NCI-H2227 treated with DMSO at 0.1 percent for 48 hours (cell line): ENCODE measurements around the gene ALDH1A1.
"Not testable (repeated sequence)": the region's sequence is repeated elsewhere in the genome, so short reads cannot be mapped to it uniquely, and the experiment has no call there.

Source experiments
- DNase-seq: peaks from one replicate; lab custom pipeline; 2025; lab: John Stamatoyannopoulos, UW

ALDH1A1 gene

DNA sequence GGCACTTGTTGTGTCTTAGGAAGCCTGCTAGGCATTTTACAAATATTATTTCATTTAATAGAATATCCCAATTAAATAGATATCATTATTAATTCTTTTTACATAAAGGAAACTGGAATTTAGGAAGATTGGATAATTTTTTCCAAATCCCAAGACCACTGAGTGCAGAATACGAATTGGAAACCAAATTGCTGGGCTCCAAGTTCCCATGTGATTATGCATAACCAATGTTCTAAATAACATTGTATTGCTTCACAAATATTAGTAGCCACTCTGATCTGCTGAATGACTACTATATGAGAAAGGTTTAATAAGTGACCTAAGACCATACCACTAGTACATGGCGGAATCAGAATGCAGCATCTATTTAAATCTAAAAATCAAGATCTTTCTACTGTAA is 57.7 kb downstream of the ALDH1A1 start:
- no peak for DNase-seq

DNA sequence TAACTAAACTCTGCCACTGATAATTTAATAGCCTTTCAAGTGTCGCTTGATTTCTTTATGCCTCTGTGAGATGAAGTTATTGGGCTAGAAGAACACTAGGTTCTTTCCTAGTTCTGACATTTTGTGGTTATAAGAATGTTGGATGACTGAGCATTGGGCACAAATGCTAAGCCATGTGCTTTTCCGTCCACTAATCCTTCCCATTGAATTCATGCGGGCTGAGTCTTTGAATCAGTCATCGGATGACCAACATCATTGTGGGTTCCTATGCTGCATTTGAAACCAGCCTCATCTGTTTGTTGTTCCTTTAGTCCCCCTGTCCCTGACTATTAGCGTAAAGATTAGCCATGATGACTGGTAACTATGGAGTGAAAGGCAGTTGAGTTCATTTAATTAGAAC is 58.5 kb downstream of the ALDH1A1 start:
- no peak for DNase-seq

DNA sequence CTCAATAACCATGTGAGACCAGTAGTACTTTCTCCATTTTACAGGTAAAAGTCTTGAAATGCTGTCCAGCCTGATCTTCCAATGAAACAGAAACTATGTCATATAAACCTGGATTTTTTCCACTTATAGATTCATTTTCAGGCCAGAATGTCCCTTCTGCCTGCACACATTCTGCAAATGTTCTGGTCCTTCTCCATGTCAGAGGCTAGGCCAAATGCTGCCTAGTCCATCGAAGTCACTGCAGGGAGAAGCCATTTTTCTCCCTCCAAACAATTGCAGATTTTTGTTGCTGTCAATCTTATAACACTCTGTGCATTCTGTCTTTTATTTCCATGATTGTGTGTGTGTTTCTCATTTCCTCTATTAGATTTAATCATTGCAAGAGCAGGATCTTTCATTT is 59.4 kb downstream of the ALDH1A1 start:
- no peak for DNase-seq

DNA sequence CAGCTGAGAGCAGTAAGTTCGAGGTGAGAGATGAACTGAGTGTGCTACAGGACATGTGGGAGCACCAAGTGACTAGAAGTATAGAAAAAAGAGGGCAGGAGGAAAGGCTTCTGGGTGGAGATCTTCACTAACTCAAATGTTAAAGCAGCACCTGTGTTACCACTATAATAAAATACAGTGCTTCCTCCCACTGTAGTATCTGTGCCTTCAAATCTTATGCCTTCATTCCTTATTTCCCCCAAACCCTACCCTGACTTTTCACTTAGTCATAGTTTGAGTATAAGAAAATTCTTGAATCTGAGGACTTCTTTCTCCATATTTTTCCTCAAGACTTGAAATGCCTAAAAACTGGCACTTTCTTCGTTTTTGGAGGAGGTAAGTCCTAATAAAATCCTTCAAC is 61.8 kb downstream of the ALDH1A1 start:
- DNase-seq = no peak

DNA sequence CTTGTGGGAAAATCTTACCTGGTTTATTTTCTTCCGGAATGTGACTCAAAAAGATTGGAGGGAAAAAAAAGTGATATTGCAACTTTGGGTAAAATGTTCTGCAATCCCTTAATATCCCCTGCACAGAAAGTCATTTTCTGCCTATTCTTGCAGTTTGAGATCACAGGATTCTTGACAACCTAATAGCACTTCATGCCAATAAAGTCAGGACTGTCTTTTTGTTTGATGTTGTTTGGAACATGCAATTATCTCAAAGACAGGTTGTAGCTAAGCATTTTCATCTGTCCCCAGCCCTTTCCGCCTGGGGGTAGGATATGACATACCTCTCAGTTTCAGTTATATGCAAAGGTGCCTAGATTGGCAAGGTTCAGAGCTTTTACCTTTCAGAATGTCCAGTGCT is 63.9 kb downstream of the ALDH1A1 start:
- DNase-seq = no peak

DNA sequence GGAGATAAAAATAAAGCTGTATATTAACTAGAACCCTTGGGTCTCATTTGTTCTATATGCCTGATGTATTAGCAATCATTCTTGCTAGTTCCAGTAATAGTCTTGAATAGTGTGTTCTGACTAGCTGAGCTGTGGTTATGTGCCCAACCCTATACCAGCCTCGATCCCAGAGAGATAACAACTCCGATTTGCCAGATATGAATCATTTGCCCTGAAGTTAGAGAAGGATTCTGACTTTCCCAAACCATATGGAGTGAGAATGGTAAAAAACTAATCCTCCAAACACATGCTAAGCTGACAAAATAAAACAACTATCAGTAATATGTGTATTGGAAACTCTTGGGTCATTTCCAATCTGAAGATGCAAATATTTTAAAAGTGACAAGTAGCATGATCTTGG is 64.8 kb downstream of the ALDH1A1 start:
- DNase-seq = no peak

DNA sequence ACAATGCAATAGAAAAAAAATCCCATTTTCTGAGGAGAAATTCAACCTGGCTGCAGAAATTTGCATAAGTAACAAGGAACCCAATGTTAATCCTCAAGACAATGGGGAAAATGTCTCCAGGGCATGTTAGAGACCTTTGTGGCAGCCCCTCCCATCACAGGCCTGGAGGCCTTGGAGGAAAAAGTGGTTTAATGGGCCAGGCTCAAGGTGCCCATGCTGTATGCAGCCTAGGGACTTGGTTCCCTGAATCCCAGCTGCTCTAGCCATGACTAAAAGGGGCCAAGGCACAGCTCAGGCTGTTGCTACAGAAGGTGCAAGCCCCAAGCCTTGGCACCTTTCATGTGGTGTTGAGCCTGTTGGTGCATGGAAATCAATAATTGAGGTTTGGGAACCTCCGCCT is 66.5 kb downstream of the ALDH1A1 start:
- DNase-seq = no peak

DNA sequence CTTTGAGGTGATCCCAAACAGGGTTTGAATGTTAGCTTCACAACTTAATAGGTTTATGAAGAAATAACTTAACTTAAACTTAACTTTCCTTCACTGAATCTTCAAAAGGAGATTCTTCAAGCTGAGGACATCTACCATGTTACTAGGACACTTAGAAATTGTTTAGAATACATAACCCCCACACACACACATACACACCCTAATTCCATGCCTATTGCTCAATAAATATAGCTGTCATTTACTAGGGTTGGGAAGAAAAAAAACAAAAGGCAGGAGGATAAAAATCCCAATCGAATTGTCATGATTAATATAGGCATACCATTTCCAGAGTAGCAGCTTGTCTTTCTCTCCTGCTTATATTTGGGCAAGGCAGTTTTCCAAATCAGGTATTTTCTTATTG is 68.3 kb downstream of the ALDH1A1 start:
- no peak for DNase-seq

DNA sequence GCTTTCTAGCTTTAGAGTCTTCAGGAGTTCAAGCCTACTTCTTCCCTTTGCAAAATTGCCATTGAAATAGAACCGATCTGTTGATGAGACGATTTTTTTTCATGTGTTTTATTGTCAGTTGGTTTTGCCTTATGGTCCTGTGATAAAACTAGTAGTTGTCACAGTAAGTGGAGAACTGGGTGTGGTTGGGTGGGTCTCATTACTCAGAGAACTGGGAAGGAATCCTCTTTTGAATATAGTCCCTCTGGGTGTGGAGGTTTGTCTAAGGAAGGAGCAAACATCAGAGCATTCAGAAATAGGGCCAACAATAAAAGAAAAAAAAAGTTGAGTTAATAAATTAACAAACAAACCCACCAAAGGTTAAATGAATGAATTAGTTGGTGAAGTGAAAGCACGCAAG is 69.0 kb downstream of the ALDH1A1 start:
- no peak for DNase-seq

DNA sequence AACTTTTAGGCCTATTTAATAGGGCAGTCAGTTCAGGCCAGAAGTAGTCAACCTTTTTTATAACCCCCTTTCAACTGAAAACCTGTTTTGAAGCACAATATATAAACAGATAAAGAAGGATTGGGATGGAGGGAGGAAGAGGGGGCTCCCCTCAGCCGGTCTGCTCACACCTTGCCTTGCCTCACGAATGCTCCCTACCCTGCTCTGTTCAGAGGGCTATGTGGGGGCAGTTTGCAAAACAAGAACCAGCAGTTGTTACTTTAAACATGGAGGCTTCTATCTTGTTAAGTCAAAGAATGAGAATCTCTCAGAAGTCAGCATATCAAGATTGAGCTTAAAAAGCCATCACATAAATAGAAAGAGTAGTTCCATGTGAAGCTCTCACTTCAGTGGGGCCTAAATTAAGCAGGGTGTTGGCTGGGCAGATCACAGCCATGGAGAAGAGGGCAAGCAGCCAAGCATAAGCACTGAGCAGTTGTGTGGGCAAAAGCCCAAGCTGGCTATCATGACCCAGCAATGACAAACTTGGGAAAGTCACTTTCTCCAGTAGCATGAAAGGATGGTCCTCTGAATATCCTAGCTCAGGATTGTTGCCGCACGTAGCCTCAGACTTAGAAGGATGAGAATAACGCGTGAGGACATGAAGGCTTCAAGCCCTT is 70.6 kb downstream of the ALDH1A1 start:
- no peak for DNase-seq

DNA sequence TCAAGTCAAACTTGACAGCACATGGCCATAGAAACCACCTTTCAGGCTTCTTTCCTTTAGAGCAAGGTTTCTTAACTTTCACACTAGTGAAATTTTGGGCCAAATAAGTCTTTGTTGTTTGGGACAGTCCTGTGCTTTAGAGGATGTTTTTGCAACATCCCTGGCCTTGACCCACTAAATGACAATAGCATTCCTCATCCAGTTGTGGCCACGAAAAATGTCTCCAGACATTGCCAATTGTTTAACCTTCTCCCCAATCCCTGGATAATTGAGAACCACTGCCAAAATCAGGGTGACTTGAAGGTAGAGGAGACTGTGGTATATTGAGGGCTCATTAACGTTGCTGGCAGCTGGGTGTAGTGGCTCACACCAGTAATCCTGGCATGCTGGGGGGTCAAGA is 72.0 kb downstream of the ALDH1A1 start:
- no peak for DNase-seq

DNA sequence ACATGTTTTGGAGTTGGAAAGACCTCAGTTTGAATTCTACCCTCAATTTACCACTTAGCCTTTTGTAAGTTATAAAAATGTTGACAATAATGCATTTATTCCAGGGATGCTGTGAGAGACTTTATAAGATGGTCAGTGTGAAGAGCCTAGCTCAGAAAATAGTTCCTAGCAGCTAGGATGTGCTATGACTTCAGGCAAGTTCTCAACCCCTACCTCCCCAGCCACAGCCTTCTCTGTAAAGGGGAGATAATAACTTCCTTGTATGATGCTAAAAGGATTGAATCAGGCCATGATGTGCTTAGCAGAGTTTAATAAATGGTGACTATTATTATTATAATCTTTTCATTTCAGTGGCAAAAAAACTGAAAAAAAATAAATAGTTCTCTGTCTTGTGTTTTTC is 77.6 kb downstream of the ALDH1A1 start:
- DNase-seq = no peak

DNA sequence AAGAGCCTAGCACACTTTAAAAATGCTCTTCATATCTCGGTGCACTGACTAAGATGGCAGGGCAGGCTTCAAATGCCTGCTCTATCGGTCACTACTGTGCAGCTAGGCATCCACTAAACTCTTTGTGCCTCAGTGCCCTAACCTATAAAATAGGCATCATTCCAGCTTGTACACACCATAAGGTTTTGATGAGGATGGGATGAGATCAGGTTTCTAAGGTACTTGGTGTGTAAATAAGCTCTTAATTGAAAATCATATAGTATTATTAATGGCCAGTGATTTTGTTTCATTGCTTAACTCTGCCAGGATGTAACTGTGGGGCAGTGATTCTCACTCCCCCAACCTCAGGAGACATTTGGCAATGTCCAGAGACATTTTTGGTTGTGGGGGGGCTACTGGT is 78.5 kb downstream of the ALDH1A1 start:
- DNase-seq = no peak

DNA sequence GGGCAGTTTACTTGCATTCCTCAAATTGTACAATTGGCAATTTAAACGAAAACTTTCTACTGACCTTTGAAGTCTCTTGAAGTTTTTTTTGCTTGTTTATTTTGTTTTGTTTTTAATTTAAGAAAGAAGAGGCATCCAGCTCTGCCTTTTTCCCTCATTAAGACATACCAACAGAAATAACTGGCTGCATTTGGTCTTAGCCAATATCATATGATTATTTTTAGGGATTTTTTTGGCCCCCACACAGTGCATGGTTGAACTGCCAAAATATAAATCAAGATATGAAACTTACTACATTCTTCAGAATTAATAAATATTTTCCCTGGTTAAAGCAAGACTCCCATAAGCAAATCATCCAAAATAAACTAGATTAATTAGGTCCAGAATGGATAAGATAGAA is 79.4 kb downstream of the ALDH1A1 start:
- DNase-seq = no peak

DNA sequence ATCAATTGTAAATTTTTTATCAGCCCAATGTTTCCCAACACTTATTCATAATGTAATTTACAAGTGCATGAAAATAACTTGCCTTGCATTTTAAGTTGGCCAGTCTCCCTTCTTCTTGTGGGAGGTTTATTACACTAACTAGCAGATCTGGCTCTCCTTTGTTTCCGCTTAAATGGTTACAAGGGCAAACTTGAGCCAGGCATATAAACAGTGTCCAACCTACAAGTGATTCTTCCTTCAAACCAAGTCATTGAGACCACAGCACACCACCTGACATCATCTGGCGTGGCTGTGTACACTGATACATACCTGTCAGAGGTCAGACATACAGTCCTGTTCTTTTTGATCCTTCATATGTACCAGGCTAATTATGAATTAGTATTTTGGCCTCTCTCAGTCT is 80.1 kb downstream of the ALDH1A1 start:
- DNase-seq = no peak

DNA sequence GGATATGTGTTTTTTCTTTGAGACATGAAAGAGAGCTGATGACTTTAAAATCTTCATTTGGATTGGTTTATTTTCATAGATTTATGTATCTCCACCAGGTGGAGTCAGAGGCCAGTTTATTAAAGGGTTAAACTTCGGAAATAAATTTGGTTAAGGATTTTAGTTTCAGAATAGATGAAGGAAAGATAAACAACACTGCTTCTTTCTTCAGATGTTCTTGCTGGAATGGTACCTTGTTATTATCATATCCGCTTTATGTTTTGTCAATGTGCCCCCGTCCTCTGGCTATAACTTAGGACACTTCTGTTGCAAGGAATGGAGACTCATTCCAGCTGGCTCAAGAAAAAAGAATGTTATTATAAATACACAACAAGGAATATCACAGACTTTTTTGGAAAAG is 81.2 kb downstream of the ALDH1A1 start:
- no peak for DNase-seq

DNA sequence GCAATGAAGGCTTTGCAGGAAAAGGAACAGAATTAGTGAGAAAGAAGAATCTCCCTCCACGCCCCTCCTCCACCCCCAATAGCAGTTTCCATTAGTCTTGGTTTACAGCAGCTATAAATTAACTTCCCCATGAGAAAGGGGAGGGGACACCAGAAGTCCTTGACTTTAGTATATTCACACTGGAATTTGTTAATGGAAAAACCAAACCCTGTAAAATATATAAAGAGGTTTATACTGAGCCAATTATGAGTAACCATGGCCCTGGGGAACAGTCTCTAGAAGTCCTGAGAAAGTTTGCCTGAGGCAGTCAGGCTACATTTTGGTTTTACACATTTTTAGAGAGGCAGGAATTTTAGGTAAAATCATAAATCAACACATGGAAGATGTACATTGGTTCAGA is 88.5 kb downstream of the ALDH1A1 start:
- no peak for DNase-seq

DNA sequence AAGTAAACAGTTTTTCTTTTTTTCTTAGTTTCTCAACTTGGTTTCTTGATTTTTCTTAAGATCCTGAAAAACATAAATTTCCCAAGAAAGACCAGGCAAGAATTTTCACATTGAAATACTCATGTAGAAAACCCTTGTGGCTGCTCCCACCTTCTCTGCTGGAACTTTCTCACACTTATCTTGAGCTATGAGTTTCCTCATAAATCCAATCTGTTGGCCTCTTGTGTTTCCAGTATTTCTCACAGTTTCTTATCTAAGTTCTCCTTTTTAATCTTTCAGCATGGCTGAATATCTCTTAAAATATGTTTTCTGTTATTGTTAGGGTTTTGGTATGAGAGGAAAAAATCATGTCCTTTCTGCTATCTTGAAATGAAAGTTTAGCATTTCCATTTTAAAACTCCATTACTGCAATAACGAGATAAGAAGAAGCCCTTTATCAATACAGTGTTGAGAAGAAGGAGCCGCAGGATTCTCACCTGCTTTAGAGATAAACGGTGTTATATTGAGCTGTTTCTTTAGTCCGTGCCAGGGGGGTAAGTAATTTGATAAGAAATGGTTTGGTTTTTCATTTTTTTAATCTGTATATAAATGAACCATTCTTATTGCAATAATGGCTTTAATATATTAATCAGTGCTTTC is 89.3 kb downstream of the ALDH1A1 start:
- no peak for DNase-seq

DNA sequence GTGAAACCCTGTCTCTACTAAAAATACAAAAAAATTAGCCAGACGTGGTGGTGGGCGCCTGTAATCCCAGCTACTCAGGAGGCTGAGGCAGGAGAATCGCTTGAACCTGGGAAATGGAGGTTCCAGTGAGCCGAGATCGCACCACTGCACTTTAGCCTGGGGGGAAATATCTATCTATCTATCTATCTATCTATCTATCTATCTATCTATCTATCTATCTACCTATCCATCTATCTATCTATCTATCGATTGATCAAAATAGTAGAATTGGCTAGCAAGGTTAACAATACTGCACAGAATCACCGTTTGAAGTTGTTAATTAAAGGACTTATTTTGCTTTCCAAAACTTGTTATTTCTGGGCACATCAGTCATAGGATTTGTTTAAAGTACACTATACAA is 90.1 kb downstream of the ALDH1A1 start:
- not testable (repeated sequence) for DNase-seq

DNA sequence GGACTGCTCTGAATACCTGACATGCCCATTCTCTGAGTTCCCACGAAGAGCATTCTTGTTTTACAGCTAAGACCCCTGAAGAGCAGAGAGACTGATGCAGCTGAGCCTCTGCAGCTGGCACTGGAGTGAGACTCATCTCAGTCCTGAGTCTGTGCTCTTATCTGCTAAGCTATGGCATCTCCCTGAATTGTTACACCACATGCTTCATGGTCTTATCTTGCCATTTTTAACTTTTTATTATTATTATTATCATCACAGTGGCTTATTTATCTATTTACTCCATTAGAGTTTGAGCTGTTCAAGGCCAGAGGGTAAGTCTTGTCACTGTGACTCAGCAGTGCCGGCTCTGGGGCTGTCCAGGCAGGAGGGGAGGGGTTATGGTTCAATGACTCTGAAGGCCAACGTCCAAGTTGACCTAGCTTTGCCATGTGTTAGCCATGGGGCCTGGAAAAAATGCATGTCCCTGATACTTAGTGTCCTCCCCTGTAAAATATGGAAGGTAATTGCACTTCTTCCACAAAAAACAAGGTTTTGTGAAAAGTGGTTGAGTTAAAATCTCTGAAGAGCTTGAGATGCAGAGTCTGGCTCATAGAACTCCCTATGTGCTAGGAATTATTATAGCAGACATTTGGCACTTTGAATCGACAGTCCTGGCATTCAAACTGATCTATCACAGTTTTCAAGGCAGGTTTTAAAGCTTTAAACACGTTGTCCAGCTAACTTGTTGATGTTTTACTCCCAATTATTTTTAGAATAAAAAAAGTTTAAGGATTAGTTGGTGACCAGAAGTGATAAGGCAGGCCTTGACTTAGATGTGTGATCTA is 94.6 kb downstream of the ALDH1A1 start:
- DNase-seq = no peak

DNA sequence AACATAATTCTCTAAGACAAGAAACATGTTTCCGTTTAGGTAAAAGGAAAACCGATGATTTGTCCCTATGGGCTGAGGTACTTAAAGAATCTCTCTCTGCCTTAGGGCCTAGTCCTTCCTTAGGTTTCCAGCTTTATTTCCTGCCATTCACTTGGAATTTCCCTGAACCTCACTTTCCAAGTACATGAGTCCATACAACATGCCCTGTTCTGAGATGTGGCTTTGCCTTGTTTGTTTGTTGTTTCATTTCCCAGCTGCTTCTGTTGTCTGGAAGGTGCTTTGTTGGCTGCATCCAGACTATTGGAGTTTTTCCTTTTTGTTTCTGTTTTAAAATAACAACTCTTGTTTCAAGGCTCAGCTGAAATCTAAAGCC is 95.2 kb downstream of the ALDH1A1 start:
- no peak for DNase-seq

DNA sequence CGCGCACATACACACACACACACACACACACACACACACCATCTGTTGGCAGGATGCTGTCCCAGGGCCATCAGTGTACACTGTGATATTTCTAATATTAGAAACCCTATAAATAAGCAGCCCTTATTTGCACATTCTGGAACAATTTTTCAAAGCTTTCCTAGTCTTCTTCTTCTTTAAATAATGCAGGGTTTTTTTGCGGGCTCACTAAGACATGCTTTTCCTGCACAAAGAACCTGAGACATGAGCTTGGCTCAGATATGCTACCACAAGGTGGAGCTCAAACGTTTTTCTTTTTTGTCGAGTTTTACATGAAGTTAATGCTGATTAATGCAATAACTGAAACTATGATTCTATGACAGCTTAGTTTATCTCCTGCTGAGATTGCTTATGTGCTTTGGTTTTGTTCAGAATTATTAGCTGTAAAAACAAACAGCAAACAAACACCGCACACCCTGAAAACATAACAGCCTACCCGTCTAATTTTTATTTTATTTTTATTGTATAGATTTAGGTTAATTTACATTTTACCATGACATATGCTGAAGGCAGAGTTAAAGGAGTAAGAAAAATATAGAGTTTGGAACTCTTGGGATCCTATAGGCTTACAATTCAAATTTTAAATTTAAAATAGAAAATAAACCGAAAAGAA is 95.8 kb downstream of the ALDH1A1 start:
- no peak for DNase-seq
